Upper lobe of right lung (tissue), 1 donor: ENCODE data around the gene MYO5B. TPM values are rescaled to one million over a fixed set of nuclear protein-coding genes. Genes with fewer than 3 reads are reported as not detected.

Experiments
- ATAC-seq: fragments of 200-7000 bp; cut with Tn5 transposase; one replicate; pipeline ENCODE4 v1.9.1; 2020; ENCODE audit warnings: mild to moderate bottlenecking, moderate library complexity
- DNase-seq: peaks from one replicate; pipeline ENCODE4 v3.0.0-alpha.2; 2020
- H3K27ac ChIP-seq: fragments of 200-600 bp; one replicate; pipeline ENCODE4 v1.8.0; 2022
- H3K27me3 ChIP-seq: fragments of 200-600 bp; one replicate; pipeline ENCODE4 v1.8.0; 2022; ENCODE audit warnings: mild to moderate bottlenecking
- H3K36me3 ChIP-seq: fragments of 200-600 bp; one replicate; pipeline ENCODE4 v1.8.0; 2022
- H3K4me1 ChIP-seq: fragments of 200-600 bp; one replicate; pipeline ENCODE4 v1.8.0; 2022
- H3K4me3 ChIP-seq: fragments of 200-600 bp; one replicate; pipeline ENCODE4 v1.8.0; 2022; ENCODE audit warnings: mild to moderate bottlenecking
- H3K9me3 ChIP-seq: fragments of 200-600 bp; one replicate; pipeline ENCODE4 v1.8.0; 2022
- CTCF ChIP-seq: fragments of 200-600 bp; IDR thresholded peaks from one replicate; pipeline ENCODE4 v1.8.0; 2022; ENCODE audit warnings: antibody characterized with exemption
- intact Hi-C: fragments of 100-400 bp; cut with DNase I; formaldehyde crosslinking; loops from one replicate; pipeline ENCODE4 v1.11.0; 2022
- total RNA-seq: library from RNA; stranded (reverse); fragmentation: NEBNext Ultra II Directional; extraction: Animal tissue kit (Norgen Biotek cat#: 25700); gene quantifications from one replicate; pipeline ENCODE4 v1.2.1, GENCODE V29; 2021
- donor health status: DM: no; HTN: yes; CAD: no; lungs with severe emphysema.

The MYO5B gene
- total RNA-seq, 1 donor from 2014 or later: 31.6 TPM

GRCh38 chr18:50072146-50072545 is 122.8 kb downstream of the MYO5B start:
- ATAC-seq: no peak
- intact Hi-C loops: no loop called here

GRCh38 chr18:50071397-50071796 is 123.5 kb downstream of the MYO5B start:
- Histone ChIP-seq H3K9me3 (no peaks in the 10 kb centered on the region), H3K27ac (no peak overlapping the region), H3K4me1 (no peaks in the 10 kb centered on the region), H3K27me3 (no peaks in the 10 kb centered on the region), H3K36me3 (no peaks in the 10 kb centered on the region), H3K4me3 (no peak overlapping the region)
- ATAC-seq (no peak), DNase-seq (no peak)
- intact Hi-C loops: no loop called here
- TF ChIP-seq CTCF: no peak

More at GRCh38 chr18:50072146-50072545, 122.8 kb downstream of the MYO5B start:
- TF ChIP-seq CTCF: no peak
- Histone ChIP-seq H3K4me3 (no peak overlapping the region), H3K36me3 (no peaks in the 10 kb centered on the region), H3K9me3 (no peaks in the 10 kb centered on the region), H3K4me1 (no peaks in the 10 kb centered on the region), H3K27me3 (no peaks in the 10 kb centered on the region), H3K27ac (no peak overlapping the region)
- no peak for DNase-seq

GRCh38 chr18:50069422-50069821 is 125.5 kb downstream of the MYO5B start:
- intact Hi-C loops: no loop called here
- ATAC-seq (no peak), DNase-seq (no peak)
- no peak for TF ChIP-seq CTCF
- Histone ChIP-seq H3K27me3 (no peaks in the 10 kb centered on the region), H3K4me1 (no peaks in the 10 kb centered on the region), H3K4me3 (no peak overlapping the region), H3K9me3 (no peaks in the 10 kb centered on the region), H3K27ac (no peak overlapping the region), H3K36me3 (no peaks in the 10 kb centered on the region)

GRCh38 chr18:50065527-50065926 is 129.4 kb downstream of the MYO5B start:
- Histone ChIP-seq H3K36me3 (no peaks in the 10 kb centered on the region), H3K4me1 (no peaks in the 10 kb centered on the region), H3K27me3 (no peaks in the 10 kb centered on the region), H3K27ac (no peak overlapping the region), H3K4me3 (no peak overlapping the region), H3K9me3 (no peaks in the 10 kb centered on the region)
- ATAC-seq (no peak), DNase-seq (no peak)
- intact Hi-C loops: no loop called here
- TF ChIP-seq CTCF: no peak

GRCh38 chr18:50065039-50065438 is 129.9 kb downstream of the MYO5B start:
- no peak for TF ChIP-seq CTCF

GRCh38 chr18:50061876-50062517 is 132.9 kb downstream of the MYO5B start:
- intact Hi-C loops: no loop called here
- Histone ChIP-seq H3K9me3 (no peaks in the 10 kb centered on the region), H3K27me3 (no peaks in the 10 kb centered on the region), H3K27ac (no peak overlapping the region), H3K4me3 (no peak overlapping the region), H3K4me1 (no peaks in the 10 kb centered on the region), H3K36me3 (no peaks in the 10 kb centered on the region)
- ATAC-seq (no peak), DNase-seq (no peak)
- TF ChIP-seq CTCF: no peak

More at GRCh38 chr18:50065039-50065438, 129.9 kb downstream of the MYO5B start:
- H3K4me1 ChIP-seq: no peaks in the 10 kb centered on the region
- no peak overlapping the region for H3K4me3 ChIP-seq
- ATAC-seq (no peak), DNase-seq (no peak)
- H3K36me3 ChIP-seq: no peaks in the 10 kb centered on the region
- no peaks in the 10 kb centered on the region for H3K9me3 ChIP-seq
- H3K27me3 ChIP-seq: no peaks in the 10 kb centered on the region
- H3K27ac ChIP-seq: no peak overlapping the region
- intact Hi-C loops: no loop called here
